Spinal cord (tissue), 10 donors: Measurements from ENCODE around the gene MOSPD2. TPM values are rescaled to one million over a fixed set of nuclear protein-coding genes. Genes with fewer than 3 reads are reported as not detected.

ENCODE experiments used
- DNase-seq, 6 donors: peaks; one replicate each; pipeline versions ENCODE4 v3.0.0 to v3.0.0-alpha.2; 2013 to 2015; ENCODE audit warnings: low spot score in 6 of 6, low read depth in 4 of 6
- H3K27ac ChIP-seq: one replicate; pipeline ENCODE4 v1.5.1; 2013; ENCODE audit warnings: low read depth, low read length, control low read depth
- H3K27me3 ChIP-seq: one replicate; pipeline ENCODE4 v1.6.1; 2013; ENCODE audit warnings: low read length; ENCODE audit not compliant: control insufficient read depth, insufficient read depth
- H3K36me3 ChIP-seq: one replicate; pipeline ENCODE4 v1.6.1; 2013; ENCODE audit warnings: low read length; ENCODE audit not compliant: control insufficient read depth, insufficient read depth
- H3K4me1 ChIP-seq: one replicate; pipeline ENCODE4 v1.6.1; 2013; ENCODE audit warnings: low read length; ENCODE audit not compliant: control insufficient read depth, insufficient read depth
- H3K4me3 ChIP-seq: one replicate; pipeline ENCODE4 v1.5.1; 2013; ENCODE audit warnings: low read depth, low read length, control low read depth
- H3K9me3 ChIP-seq: one replicate; pipeline ENCODE4 v1.6.1; 2013; ENCODE audit warnings: low read length; ENCODE audit not compliant: control insufficient read depth, insufficient read depth
- WGBS: methylation state at CpG from one replicate; pipeline ENCODE4 v1.1.5; 2013; ENCODE audit warnings: missing lambda C conversion rate; ENCODE audit not compliant: insufficient coverage; 5-methylcytosine and 5-hydroxymethylcytosine counted together
- polyA plus RNA-seq, 2 donors: library from polyadenylated mRNA; unstranded; fragments of 120-200 nt; gene quantifications; one replicate each; pipeline ENCODE4 v1.2.1, GENCODE V29; 2013; ENCODE audit not compliant: insufficient read length in 2 of 2
- total RNA-seq, 2 donors: library from RNA; depleted of rRNA in 1 of 2; stranded (reverse); fragments of 120-200 nt in 1 of 2; fragments of >200 nt in 1 of 2; gene quantifications; one replicate each; pipeline versions ENCODE4 v1.2.3 to v1.2.4, GENCODE V29; 2013 to 2014
- donor health status: healthy.

MOSPD2 gene
- total and polyA plus RNA-seq, 4 donors = 12.5 to 25.0 (median 14.8) TPM

DNA sequence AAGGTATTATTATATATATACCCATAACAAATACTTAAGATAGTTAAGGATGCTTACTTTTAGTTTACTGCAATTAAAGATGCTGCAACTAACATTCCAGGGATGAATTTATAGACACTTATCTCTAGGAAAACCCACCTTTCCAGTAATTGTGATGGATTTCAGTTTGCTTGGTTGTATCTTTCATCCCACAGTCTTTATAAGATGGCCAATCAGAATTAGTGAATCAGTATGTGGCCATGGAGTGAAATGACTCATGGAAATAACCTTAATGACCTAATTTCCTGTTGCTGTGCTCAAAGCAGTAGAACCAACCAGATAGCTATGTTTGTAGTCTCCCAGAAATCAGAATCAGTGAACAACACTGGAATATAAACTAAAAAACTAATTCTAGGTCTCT, 26.4 kb downstream of the MOSPD2 start:
- H3K36me3 ChIP-seq = no peaks in the 10 kb centered on the region
- H3K4me3 ChIP-seq = no peak overlapping the region
- H3K27me3 ChIP-seq = peaks cover 2% of the 10 kb centered on the region
- DNase-seq = peak in 1 of 6 donors; percentile 5
- no peaks in the 10 kb centered on the region for H3K4me1 ChIP-seq
- H3K27ac ChIP-seq = no peak overlapping the region
- H3K9me3 ChIP-seq = no peaks in the 10 kb centered on the region

GRCh38 chrX:14902537-14902936, 29.3 kb downstream of the MOSPD2 start:
- Histone ChIP-seq H3K9me3 (no peaks in the 10 kb centered on the region), H3K36me3 (no peaks in the 10 kb centered on the region), H3K27ac (no peak overlapping the region), H3K27me3 (peaks cover 2% of the 10 kb centered on the region), H3K4me3 (no peak overlapping the region), H3K4me1 (no peaks in the 10 kb centered on the region)
- no peak for DNase-seq

DNA sequence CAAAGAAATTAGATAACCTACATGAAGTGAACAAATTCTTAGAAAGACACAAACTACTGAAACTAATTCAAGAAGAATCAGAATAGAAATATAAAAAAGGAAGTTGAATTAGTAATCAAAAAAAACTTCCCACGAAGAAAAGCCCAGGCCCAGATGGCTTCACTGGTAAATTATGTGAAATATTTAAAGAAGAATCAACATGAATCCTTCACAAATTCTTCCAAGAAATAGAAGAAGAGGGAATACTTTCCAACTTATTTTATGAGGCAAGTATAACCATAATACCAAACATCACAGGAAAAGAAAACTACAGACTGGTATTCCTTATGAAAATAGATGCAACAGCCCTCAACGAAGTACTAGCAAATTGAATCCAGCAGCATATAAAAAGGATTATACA, 30.7 kb downstream of the MOSPD2 start:
- Histone ChIP-seq H3K27ac (no peak overlapping the region), H3K9me3 (no peaks in the 10 kb centered on the region), H3K27me3 (peaks cover 2% of the 10 kb centered on the region), H3K4me1 (no peaks in the 10 kb centered on the region), H3K36me3 (no peaks in the 10 kb centered on the region), H3K4me3 (no peak overlapping the region)
- WGBS = no CpG with 5 or more reads among the region's 2 CpGs
- DNase-seq = no peak

DNA sequence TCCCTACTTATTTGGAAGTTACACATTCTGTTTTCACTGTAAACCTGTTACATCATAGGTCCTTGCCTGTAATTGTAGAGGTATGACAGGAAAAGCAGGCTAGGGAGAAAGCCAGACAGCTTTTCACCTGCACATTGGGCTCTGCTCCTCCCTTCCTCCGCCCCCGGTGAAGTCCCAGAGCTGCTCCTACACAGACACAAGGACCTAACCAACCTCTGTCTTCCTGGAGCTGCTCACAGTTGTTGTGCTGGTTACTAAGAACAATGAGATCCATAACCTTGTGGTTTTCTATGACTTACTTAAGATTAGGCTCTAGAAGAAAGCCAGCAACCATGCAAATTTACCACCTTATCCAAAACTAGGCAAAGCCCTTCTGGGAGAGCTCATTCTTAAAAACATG, 40.0 kb downstream of the MOSPD2 start:
- no peaks in the 10 kb centered on the region for H3K36me3 ChIP-seq
- no peak overlapping the region for H3K4me3 ChIP-seq
- 80% methylated on average over 1 of the region's 2 CpGs for WGBS
- DNase-seq = no peak
- H3K27ac ChIP-seq = no peak overlapping the region
- no peaks in the 10 kb centered on the region for H3K4me1 ChIP-seq
- no peaks in the 10 kb centered on the region for H3K9me3 ChIP-seq
- peaks cover 7% of the 10 kb centered on the region for H3K27me3 ChIP-seq

DNA sequence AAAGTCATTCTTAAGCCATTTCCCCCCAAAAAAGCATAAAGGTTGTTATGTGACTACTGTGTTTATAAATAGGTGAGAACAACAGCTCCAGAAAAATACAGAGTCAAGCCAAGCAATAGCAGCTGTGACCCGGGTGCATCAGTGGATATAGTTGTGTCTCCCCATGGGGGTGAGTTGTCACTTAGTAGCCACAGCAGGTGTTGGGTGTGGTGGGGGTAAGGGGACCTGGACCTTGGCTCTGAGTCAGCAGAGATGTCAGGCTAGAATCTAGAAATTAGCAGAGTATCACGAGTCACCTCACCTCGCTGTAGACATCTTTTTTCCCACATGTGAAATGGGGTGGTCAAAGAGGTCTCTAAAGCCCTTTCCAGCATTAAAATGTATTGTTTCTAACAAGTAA, 42.4 kb downstream of the MOSPD2 start:
- H3K4me1 ChIP-seq = no peaks in the 10 kb centered on the region
- H3K9me3 ChIP-seq = no peaks in the 10 kb centered on the region
- DNase-seq = no peak
- H3K4me3 ChIP-seq = no peak overlapping the region
- H3K27ac ChIP-seq = no peak overlapping the region
- no peaks in the 10 kb centered on the region for H3K36me3 ChIP-seq
- H3K27me3 ChIP-seq = peaks cover 7% of the 10 kb centered on the region
- 71% methylated on average over 1 of the region's 3 CpGs for WGBS

DNA sequence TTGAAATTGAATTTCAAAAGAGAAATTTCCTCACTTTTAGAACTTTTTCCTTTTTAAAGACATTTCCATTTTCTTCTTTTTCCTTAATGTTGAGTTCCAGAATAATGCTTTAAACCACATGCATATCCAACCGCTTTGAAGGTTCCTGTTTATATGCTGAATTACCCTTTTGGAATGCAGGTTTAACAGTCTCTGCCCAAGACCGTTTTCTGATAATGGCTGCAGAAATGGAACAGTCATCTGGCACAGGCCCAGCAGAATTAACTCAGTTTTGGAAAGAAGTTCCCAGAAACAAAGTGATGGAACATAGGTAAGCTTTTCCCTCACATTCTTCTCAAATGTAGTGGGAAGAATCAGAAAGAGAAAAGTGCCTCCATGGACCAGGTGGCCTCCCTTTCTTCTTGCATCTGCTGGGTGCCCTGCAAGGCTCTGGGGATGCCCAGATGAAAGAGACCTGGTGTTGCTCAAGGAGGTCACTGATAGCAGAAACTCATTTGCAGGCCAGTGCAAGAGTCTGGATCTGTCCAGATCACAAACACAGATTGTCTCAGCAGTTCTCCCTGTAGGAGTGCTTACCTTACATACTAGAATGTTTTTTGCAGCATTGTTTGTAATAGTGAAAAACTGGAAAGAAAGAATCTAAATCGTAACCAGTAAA, 42.9 kb downstream of the MOSPD2 start:
- WGBS = 56% methylated on average over 2 of the region's 3 CpGs

GRCh38 chrX:14919407-14919806, 46.2 kb downstream of the MOSPD2 start:
- no CpG with 5 or more reads among the region's 2 CpGs for WGBS
- Histone ChIP-seq H3K4me3 (no peak overlapping the region), H3K27ac (no peak overlapping the region), H3K36me3 (no peaks in the 10 kb centered on the region), H3K27me3 (peaks cover 14% of the 10 kb centered on the region), H3K4me1 (no peaks in the 10 kb centered on the region), H3K9me3 (no peaks in the 10 kb centered on the region)
- DNase-seq = no peak

More for the DNA sequence above, 42.9 kb downstream of the MOSPD2 start:
- Histone ChIP-seq H3K27ac (no peak overlapping the region), H3K27me3 (peaks cover 7% of the 10 kb centered on the region), H3K9me3 (no peaks in the 10 kb centered on the region), H3K4me3 (no peak overlapping the region), H3K4me1 (no peaks in the 10 kb centered on the region), H3K36me3 (no peaks in the 10 kb centered on the region)
- no peak for DNase-seq

- DNase-seq = no peak
- WGBS = no CpG with 5 or more reads among the region's 2 CpGs
- H3K9me3 ChIP-seq = no peaks in the 10 kb centered on the region
- no peak overlapping the region for H3K27ac ChIP-seq
- H3K4me3 ChIP-seq = no peak overlapping the region
- no peaks in the 10 kb centered on the region for H3K36me3 ChIP-seq
- H3K27me3 ChIP-seq = peaks cover 16% of the 10 kb centered on the region
- H3K4me1 ChIP-seq = no peaks in the 10 kb centered on the region
These were observed 47.0 kb downstream of the MOSPD2 start for GRCh38 chrX:14920196-14920595.

DNA sequence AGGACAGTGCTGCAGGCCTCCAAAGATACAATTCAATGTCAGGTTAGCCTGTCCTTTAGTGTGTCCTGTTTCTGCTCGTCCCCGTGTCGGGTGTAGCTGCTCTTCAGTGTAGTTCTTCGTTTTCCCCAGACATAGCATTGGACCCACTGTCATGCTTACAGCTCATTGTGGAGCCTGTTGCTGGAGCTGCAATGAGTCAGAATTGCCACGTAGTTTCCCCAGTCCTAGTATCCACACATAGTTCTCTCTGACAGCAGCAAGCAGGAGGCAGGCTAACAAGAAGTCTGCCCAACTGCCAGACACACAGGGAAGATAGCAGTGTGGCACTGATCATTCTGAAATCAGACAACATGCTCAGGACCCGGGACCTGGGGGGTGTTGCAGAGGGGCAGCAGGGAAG, 49.2 kb downstream of the MOSPD2 start:
- Histone ChIP-seq H3K27ac (no peak overlapping the region), H3K4me3 (no peak overlapping the region), H3K36me3 (no peaks in the 10 kb centered on the region), H3K4me1 (no peaks in the 10 kb centered on the region), H3K27me3 (peaks cover 11% of the 10 kb centered on the region), H3K9me3 (no peaks in the 10 kb centered on the region)
- no peak for DNase-seq
- 90% methylated on average over 5 of the region's 6 CpGs for WGBS

GRCh38 chrX:14923761-14924160, 50.5 kb downstream of the MOSPD2 start:
- no peaks in the 10 kb centered on the region for H3K4me1 ChIP-seq
- WGBS = no CpG with 5 or more reads among the region's 4 CpGs
- peaks cover 11% of the 10 kb centered on the region for H3K27me3 ChIP-seq
- no peak overlapping the region for H3K27ac ChIP-seq
- H3K4me3 ChIP-seq = no peak overlapping the region
- DNase-seq = no peak
- H3K9me3 ChIP-seq = no peaks in the 10 kb centered on the region
- H3K36me3 ChIP-seq = no peaks in the 10 kb centered on the region
